ENCODE results near the gene DOCK11.
A peak's percentile ranks its signal among the peaks of the same experiment; 100 is the strongest.
"Not testable (repeated sequence)": the region's sequence is repeated elsewhere in the genome, so short reads cannot be mapped to it uniquely, and the experiment has no call there.

The DOCK11 gene

DNA sequence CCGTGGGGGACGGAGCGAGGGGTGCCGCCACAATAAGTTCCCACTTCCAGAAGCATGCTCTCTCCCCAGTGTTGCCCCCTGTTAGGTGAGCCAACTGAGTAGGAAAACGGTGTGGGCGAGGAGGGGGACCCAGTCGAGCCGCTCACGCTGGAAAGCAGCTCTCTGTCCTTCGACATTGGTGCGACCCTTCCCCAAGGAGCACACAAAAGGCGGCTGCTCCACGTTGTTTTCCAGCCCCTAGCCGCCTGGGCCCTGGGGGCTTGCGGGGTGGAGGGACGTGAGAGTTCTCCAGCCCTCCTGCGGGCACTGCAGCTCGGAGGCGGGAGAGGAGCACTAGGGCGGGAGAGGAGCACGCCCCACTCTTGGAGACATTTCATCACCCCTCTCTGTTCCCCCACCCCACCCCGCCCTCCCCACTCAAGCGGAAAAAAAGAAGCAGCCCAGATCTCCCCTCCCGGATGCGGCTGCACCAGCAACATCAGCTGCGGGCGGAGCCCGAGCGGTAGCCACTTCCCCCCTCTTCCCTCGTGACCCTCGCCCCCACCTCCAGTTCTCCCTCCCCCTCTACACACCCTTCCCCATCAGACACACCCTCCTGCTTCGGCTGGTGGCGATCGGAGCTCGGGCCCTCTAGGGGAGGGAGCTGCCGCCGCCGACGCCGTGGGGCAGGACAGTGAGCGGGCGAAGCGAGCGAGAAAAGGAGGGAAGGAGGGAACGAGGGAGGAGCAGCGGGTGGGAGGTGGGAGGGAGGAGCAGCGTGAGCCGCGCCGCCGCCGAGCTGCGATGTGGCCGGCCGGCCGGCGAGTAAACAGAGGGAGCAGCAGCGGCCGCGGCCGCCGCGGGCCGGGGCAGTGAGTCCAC lies at the start of gene DOCK11:
DOCK11 (plus strand) TSS at position 755 of the 861 bp plus-strand sequence. CDS start 157 bp downstream, outside the sequence.
- DNase-seq = peak; percentile 87 to 89

DNA sequence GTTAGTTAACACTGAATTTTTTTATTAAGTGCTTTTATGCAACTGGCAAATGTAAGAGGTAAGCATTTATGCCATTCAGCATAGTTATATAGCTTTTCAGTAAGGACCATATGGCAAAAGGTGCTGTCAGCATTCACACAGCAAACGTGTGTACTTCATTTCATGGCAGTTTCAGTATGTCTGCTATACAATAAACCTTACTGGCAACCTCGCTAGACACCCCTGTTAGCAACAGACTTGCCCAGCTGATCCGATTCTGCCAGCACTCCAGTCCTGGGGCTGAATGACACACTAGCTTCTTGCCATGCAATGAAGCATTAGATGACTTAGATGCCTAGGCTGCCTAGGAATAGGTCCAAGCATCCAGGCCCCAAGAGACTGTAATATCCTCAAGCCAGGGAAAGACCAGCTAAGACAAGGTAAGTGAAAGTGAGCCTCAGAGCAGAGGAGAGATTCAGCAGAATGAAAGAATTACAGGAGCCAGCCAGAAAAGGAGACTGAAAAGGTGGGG lies 47.3 kb upstream of the DOCK11 start:
- no peak for DNase-seq

DNA sequence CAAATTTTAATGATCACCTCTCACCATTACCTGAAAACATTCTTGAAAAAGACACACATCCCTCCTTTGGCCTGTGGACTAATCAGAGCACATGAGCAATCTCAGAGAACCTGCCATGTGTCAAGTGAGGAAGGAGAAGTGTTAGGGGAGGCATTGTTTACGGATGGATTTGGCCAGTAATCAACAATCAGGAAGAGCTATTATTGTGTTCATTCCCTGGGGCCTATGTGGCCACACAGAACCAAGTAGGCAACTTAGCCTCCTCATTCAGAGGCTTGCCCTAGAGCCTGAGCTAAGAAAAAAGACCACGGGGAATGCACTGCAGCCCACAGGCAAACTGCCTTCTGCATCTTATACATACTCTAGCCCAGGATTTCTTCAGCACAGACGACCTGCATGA lies 40.6 kb upstream of the DOCK11 start:
- DNase-seq = no peak

DNA sequence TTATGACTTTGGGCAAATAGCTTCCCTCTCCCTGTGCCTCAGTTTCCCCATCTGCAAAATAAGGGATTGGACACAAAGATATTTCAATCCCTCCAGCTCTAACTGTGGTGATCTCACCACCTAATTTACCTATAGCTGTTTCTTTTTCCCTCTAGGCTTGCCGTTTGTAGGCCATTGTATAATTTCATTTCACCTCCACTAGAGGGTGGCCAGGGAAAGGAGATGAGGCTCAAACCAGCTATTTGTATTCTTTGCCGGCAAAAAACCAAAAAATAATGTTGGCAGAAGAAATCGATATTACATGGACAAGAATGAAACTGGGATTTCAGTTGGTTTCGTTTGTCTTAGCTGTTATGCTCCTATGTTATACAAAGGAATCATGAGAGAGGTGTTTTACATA lies 36.1 kb upstream of the DOCK11 start:
- peak; percentile 14 to 51 for DNase-seq

- no peak for DNase-seq
Observed at GRCh38 chrX:118464501-118464900, 31.1 kb upstream of the DOCK11 start.

DNA sequence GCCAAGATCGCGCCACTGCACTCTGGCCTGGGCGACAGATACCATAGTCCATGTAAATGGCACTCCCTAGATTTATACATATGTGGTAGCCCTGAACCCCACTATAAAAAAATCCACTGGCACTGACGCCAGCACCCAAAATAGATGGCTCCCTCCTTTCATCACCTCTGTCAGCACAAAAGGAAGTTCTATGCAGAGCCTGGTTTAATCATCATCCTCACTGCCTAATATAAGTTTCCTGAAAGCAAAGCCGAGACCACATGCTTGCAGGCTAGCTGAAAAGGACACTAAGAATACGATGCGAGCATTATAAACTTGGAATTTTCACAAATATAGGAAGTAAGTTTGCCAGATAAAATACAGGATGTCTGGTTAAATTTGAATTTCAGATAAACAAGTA lies 27.5 kb upstream of the DOCK11 start:
- DNase-seq = no peak

- not testable (repeated sequence) for DNase-seq
Observed at GRCh38 chrX:118470721-118471347, 24.8 kb upstream of the DOCK11 start.

- no peak for DNase-seq
Observed at GRCh38 chrX:118474586-118474985, 21.0 kb upstream of the DOCK11 start.

DNA sequence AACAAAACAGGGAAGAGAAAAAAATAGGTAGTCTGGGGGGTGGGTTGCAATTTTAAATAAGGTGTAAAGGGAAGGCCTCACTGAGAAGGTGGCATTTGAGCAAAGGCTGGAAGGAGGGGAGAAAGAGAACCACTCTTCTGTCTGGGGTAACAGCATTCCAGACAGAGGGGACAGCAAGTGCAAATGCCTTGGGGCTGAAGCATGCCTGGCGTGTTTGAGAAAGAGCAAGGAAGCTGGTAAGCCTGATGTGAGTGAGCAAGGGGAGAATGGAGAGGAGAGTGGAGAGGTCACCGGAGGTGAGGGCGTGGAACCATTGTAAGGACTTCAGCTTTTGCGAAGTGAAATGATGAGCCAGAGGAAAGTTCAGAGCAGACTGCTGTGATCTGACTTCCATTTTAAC lies 19.7 kb upstream of the DOCK11 start:
- DNase-seq = no peak

DNA sequence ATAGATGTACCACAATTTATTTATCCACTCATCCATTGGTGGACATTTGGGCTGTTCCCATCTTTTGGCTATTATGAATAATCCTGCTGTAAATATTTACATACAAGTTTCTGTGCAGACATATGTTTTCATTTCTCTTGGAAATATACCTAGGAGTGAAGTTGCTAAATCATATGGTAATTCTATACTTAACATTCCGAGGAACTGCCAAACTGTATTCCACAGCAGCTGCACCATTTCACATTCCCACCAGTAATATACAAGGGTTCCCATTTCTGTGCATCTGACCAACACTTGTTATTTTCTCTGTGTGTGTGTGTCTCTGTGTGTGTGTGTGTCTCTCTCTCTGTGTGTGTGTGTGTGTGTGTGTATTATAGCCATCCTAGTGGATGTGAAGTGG lies 15.4 kb upstream of the DOCK11 start:
- DNase-seq = no peak

DNA sequence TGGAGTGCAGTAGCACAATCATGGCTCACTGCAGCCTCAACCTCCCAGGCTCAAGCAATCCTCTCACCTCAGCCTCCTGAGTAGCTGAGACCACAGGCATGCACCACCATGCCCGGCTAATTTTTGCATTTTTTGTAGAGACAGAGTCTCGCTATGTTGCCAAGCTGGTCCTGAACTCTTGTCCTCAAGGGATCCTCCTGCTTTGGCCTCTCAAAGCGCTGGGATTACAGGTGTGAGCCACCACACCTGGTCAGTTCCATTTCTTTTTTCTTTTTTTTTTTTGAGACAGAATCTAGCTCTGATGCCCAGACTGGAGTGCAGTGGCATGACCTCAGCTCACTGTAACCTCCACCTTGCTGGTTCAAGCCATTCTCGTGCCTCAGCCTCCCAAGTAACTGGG lies 13.2 kb upstream of the DOCK11 start:
- DNase-seq = not testable (repeated sequence)

DNA sequence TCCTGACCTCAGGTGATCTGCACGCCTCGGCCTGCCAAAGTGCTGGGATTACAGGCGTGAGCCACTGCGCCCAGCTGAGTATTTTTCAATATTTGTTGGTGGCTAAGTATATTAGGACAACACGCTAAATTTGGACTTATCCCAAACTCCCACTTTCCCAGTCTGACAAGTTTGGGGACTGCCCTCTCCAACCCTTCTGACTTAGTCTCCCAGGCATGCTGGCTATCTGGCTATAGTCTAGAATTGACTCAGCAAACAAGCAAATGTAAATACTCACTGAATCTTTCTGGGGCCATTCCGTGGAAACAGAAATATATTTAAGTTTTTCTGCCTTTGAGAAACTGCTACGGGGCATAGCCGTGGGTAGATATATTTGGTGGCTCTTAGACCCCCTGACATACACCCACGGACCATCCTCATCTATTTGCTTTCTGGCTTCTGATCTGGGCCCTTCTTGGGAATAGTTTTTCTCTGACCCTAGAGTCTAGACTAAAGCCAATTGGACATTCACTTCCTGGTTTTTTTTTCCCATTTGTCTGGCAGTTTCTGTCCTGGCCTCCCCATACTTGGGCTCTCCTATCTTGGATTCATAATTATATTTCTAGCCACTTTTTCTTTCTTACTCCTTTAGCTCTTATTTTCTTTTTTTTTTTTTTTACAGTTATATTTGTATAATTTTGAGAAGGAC lies 11.3 kb upstream of the DOCK11 start:
- DNase-seq = no peak

- DNase-seq = not testable (repeated sequence)
Observed at GRCh38 chrX:118486693-118487092, 8.9 kb upstream of the DOCK11 start.

- no peak for DNase-seq
Observed at GRCh38 chrX:118493016-118493415, 2.6 kb upstream of the DOCK11 start.

DNA sequence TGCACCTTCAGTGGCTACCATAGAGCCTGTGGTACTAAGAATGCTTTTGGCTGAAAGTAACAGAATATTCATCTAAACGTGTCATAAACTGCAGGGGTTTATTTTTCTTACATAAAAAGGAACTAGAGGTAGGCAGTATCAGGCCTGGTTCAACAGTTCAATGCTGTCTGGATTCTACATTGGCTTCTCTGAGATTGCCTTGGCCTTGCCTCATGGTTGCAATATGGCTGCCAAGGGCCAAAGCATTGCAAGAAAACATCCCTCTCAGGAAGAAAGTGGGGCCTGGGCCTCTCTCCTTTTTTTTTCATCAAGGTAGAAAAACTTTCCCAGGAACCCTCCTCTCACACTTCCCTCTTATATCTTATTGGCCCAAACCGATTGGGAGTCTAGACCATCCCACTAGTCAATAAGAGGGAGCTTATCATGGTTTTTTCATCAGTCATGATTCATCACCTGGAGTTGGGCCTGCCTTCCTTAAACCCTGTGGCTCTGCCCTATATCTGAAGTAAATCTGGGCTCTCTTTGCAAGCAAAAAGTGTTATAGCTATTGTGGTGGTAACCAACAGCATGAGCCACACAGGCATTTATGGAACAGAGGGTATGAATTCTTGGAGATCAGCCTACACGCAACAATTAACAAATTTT lies 1.8 kb upstream of the DOCK11 start:
- DNase-seq = no peak

DNA sequence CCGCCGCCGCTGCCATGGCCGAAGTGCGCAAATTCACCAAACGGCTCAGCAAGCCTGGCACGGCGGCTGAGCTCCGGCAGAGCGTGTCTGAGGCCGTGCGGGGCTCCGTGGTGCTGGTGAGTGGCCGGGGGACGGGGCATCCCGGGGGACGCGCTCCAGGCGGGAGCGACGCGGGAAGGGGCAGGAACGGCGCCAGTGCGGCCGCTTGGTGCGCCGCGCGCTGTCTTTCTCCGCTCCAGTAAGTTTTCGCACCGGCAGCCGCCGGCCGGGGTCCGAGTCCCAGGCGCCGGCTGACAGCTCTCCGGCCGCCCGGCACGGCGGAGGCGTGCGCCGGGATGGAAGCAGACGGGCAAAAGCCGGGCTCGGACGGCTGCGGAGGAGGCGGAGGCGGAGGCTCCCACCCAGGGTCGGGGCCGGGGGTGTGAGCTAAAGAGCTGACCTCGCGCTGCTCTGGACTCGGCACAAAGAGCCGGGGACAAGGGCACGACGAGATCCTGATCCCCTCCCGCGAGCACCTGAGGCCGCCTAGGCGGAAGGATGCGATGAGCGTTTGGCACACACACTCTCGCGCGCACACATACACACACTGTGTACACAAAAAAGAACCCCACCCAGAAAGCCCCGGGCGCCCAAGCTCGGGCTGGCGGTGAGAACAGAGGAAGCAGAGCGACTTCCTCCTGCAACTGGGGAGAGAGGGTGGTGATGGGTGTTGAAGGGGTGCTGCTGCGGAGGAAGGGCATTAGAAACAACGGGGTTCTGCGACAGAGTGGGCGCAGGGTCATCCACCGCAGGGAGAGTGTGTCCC lies 545 bp downstream of the DOCK11 start:
- peak; percentile 86 for DNase-seq

- no peak for DNase-seq
Observed at GRCh38 chrX:118496763-118497079, 1.1 kb downstream of the DOCK11 start.

DNA sequence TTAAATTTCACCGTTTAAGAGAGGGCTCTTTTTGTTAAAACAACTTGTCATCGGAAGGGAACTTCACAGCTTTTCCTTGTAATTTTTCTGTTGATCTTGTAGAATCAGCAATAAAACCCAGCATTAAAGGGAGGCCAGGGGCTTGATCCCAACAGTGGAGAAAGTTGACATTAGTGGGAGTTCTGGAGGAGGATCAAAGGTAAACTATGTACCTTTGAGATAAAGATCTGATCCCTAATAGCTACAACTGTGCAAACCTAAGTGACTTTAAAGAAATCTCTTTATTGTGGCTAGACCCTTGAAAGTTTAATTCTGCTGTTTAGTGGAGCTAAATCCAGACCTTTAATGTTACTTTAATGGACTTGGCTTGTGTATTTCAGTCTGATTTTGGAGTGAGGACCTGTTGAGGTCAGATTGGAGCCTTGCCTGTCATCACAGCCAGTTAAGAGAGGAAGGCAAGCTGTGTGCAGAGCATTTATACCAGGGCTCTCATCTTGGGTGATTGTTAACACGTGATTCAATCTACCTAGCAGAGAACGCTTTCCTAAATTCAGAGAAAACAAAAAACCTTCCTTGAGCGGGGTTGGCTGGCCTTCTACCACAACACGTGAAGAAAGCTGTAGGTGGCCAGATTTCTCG lies 1.7 kb downstream of the DOCK11 start:
- peak; percentile 36 to 59 for DNase-seq

DNA sequence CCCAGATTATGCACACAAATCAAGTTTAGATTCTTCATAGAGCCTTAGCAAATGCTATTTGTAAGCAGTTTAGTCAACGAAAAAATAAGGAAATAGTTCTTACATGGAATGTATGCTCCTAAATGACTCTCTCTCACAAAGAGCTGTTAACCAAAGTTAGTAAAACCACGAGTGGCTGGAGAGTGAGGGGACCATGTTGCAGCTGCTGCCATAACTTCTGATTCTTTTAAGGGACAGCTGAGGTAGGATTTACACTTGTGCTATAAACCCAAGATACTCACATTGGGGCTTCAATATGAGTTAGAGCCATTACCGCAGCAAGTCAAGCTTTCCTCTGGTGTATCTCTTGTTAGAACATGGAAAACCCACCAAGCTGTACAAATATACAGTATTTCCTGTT lies 2.7 kb downstream of the DOCK11 start:
- no peak for DNase-seq

DNA sequence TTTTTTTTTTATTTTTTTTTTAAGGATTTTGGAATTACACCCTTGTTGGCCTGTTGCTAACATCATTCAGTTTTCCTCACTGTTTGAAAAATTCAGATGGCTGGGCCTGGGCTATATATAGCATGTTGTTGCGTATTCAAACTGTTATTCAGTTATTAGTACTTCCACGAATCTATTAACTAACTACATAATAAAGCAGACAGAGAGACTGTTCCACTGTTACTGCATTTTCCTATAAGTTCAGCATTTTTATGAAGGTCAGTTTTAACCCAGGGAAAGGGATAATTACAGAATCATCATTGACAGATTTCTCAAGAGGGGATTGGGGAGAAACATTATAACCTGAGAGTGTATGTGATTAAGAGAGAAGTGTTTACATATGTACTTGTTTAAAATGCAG lies 3.1 kb downstream of the DOCK11 start:
- DNase-seq = no peak

DNA sequence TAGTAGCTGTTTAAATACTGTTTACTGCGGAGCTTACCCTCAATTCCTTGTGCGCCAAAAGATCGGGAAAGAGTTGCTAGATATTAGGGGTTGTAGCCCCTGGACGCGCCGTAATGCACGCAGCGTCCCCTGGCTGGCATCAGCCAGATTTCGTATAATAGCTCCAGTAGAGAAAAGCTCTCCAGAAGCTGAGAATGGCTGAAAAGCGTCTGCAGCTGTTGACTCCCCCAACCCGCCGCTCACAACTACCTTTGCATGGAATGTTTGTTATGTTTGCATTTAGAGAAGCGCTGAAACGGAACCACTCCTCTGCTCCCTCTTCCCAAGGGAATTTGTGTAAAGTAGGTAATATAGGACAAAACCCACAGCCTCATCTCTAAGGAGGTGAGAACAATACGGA lies 3.7 kb downstream of the DOCK11 start:
- no peak for DNase-seq
